ENCODE results near the gene NADSYN1.

The NADSYN1 gene

DNA sequence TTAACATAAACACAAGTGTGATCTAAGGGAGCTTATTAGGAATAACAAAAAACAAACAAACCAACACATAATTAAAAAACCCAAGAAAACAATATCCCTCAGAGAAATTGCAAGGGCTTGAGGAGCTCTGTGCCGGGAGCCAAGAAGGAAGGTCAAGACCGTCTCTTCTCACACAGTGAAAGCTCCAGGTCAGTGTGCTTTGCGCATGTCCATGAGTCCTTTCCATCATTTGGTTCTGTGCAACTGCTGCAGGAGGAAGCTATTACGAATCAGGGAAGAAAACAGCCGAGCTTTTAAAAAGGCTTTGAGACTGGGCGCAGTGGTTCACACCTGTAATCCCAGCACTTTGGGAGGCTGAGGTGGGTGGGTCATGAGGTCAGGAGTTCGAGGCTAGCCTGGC is 89.4 kb downstream of the NADSYN1 start:
- Histone ChIP-seq H3K4me1 (ENCODE audit: insufficient read depth, low read length) (no peaks in the 10 kb centered on the region), H3K4me3 (ENCODE audit: low read depth in 1 of 2, low read length in 2 of 2) (no peak overlapping the region), H3K4me2 (ENCODE audit: insufficient read depth, low read length) (no peak overlapping the region), H3K9me3 (ENCODE audit: insufficient read depth, low read length, severe bottlenecking) (no peaks in the 10 kb centered on the region), H3K79me2 (ENCODE audit: insufficient read depth, low read length) (no peaks in the 10 kb centered on the region), H2AFZ (ENCODE audit: low read depth, low read length) (no peak overlapping the region), H4K20me1 (ENCODE audit: insufficient read depth, low read length) (no peaks in the 10 kb centered on the region), H3K27ac (ENCODE audit: low read length) (no peak overlapping the region), H3K27me3 (ENCODE audit: insufficient read depth, low read length, poor library complexity) (peaks cover 2% of the 10 kb centered on the region), H3K36me3 (ENCODE audit: insufficient read depth, low read length) (no peaks in the 10 kb centered on the region), H3K9ac (ENCODE audit: low read depth, low read length) (no peak overlapping the region)
- TF ChIP-seq EZH2 (IDR thresholded peaks at IDR 0.05; ENCODE audit: borderline replicate concordance, low read depth, low read length, severe bottlenecking) = no peak
- TF ChIP-seq, protein P1, sequence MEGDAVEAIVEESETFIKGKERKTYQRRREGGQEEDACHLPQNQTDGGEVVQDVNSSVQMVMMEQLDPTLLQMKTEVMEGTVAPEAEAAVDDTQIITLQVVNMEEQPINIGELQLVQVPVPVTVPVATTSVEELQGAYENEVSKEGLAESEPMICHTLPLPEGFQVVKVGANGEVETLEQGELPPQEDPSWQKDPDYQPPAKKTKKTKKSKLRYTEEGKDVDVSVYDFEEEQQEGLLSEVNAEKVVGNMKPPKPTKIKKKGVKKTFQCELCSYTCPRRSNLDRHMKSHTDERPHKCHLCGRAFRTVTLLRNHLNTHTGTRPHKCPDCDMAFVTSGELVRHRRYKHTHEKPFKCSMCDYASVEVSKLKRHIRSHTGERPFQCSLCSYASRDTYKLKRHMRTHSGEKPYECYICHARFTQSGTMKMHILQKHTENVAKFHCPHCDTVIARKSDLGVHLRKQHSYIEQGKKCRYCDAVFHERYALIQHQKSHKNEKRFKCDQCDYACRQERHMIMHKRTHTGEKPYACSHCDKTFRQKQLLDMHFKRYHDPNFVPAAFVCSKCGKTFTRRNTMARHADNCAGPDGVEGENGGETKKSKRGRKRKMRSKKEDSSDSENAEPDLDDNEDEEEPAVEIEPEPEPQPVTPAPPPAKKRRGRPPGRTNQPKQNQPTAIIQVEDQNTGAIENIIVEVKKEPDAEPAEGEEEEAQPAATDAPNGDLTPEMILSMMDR (IDR thresholded peaks at IDR 0.05; ENCODE audit: borderline replicate concordance, extremely low read depth, low read length, poor library complexity, severe bottlenecking) = no peak
- ATAC-seq (ENCODE audit: insufficient read depth, low read depth) = no peak
- no peak for DNase-seq

DNA sequence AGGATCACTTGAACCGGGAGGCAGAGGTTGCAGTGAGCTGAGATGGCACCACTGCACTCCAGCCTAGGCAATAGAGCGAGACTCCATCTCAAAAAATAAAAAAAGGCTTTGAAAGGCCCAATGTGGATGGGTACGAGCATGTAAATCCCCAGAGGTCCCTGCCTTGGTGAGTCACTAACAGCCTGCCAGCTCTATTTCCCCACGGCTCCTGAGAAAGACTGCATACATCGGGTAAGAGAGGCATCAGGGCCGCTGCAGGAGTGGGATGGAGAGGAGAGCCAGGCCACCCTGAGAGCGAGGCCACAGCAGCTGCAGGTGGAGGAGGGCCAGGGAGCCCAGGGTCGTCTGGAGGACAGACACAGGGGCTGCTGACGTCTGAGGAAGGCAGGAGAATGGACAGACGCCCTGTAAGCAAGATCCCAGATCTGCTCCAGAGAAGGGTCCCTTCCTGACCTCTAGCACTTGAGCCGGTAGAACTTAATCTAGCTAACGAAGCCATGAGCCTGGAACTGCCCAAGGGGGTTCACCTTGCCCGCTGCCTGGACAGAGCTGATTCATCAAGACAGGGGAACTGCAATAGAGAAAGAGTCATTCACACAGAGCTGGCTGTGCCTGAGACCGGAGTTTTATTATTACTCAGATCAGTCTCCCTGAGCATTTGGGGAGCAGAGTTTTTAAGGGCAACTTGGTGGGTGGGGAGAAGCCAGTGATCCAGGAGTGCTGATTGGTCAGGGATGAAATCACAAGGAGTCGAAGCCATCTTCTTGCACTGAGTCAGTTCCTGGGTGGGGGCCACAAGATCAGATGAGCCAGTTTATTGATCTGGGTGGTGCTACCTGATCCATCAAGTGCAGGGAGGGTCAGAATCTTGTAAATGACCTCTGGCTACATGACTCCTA is 90.1 kb downstream of the NADSYN1 start:
- Histone ChIP-seq H3K27ac (ENCODE audit: low read length) (no peak overlapping the region), H3K27me3 (ENCODE audit: insufficient read depth, low read length, poor library complexity) (peaks cover 2% of the 10 kb centered on the region), H4K20me1 (ENCODE audit: insufficient read depth, low read length) (no peaks in the 10 kb centered on the region), H3K4me1 (ENCODE audit: insufficient read depth, low read length) (no peaks in the 10 kb centered on the region), H2AFZ (ENCODE audit: low read depth, low read length) (no peak overlapping the region), H3K9ac (ENCODE audit: low read depth, low read length) (no peak overlapping the region), H3K9me3 (ENCODE audit: insufficient read depth, low read length, severe bottlenecking) (no peaks in the 10 kb centered on the region), H3K4me3 (ENCODE audit: low read depth in 1 of 2, low read length in 2 of 2) (no peak overlapping the region), H3K36me3 (ENCODE audit: insufficient read depth, low read length) (no peaks in the 10 kb centered on the region), H3K4me2 (ENCODE audit: insufficient read depth, low read length) (no peak overlapping the region), H3K79me2 (ENCODE audit: insufficient read depth, low read length) (no peaks in the 10 kb centered on the region)
- ATAC-seq (ENCODE audit: insufficient read depth, low read depth) = no peak
- no peak for TF ChIP-seq EZH2 (IDR thresholded peaks at IDR 0.05; ENCODE audit: borderline replicate concordance, low read depth, low read length, severe bottlenecking)
- TF ChIP-seq, protein P1 (IDR thresholded peaks at IDR 0.05; ENCODE audit: borderline replicate concordance, extremely low read depth, low read length, poor library complexity, severe bottlenecking) = no peak
- no peak for DNase-seq

DNA sequence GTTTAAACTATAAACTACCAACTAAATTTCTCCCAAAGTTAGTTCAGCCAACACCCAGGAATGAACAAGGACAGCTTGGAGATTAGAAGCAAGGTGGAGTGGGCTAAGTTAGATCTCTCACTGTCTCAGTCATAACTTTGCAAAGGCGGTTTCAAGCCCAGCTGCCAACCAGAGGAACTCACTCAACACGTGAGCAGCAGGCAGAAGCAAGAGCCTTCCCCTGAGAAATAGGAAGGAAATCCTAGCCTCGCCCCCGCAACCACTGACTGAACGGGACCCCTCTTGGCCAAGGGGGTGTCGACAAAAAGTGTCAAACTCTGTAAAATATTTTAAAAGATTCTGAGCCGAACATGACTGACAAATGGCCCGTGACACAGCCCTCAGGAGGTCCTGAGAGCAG is 90.9 kb downstream of the NADSYN1 start:
- H3K27ac ChIP-seq (ENCODE audit: low read length) = no peak overlapping the region

More for the DNA sequence above, 90.9 kb downstream of the NADSYN1 start:
- H2AFZ ChIP-seq (ENCODE audit: low read depth, low read length) = no peak overlapping the region
- H3K4me2 ChIP-seq (ENCODE audit: insufficient read depth, low read length) = no peak overlapping the region
- H3K9me3 ChIP-seq (ENCODE audit: insufficient read depth, low read length, severe bottlenecking) = no peaks in the 10 kb centered on the region
- DNase-seq = peak; percentile 11
- peaks cover 3% of the 10 kb centered on the region for H3K27me3 ChIP-seq (ENCODE audit: insufficient read depth, low read length, poor library complexity)
- H4K20me1 ChIP-seq (ENCODE audit: insufficient read depth, low read length) = no peaks in the 10 kb centered on the region
- peak; percentile 57; the same call in 1 of the 3 replicates for ATAC-seq (ENCODE audit: insufficient read depth, low read depth)
- H3K36me3 ChIP-seq (ENCODE audit: insufficient read depth, low read length) = no peaks in the 10 kb centered on the region
- H3K79me2 ChIP-seq (ENCODE audit: insufficient read depth, low read length) = no peaks in the 10 kb centered on the region
- no peak for TF ChIP-seq EZH2 (IDR thresholded peaks at IDR 0.05; ENCODE audit: borderline replicate concordance, low read depth, low read length, severe bottlenecking)
- TF ChIP-seq, protein P1 (IDR thresholded peaks at IDR 0.05; ENCODE audit: borderline replicate concordance, extremely low read depth, low read length, poor library complexity, severe bottlenecking) = no peak
- H3K4me1 ChIP-seq (ENCODE audit: insufficient read depth, low read length) = no peaks in the 10 kb centered on the region
- no peak overlapping the region for H3K4me3 ChIP-seq (ENCODE audit: low read depth in 1 of 2, low read length in 2 of 2)
- H3K9ac ChIP-seq (ENCODE audit: low read depth, low read length) = no peak overlapping the region

All from DND-41 (cell line).